ENCODE results near the gene SLC6A6. TPM values are rescaled to one million over a fixed set of nuclear protein-coding genes. Genes with fewer than 3 reads are reported as not detected.

Gene SLC6A6
- total RNA-seq, 1 experiment from 2014 or later, result 211 TPM

DNA sequence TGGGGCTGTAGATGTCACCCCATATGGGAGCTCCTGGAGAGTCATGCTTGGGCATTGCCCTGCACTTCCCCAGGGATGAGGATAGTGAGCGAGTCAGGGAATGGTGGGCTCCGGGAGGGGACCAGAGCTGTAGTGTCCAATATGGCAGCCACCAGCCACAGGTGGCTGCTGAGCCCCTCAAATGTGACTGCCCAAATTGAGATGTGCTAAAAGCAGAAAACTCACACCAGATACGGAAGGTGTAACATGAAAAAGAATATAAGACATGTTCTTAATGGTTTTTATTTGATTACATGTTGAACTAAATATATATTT is 106.1 kb downstream of the SLC6A6 start:
- peaks cover under 1% of the 10 kb centered on the region; the same call in 1 of the 2 replicates for H3K9me3 Mint-ChIP-seq
- H3K27ac Mint-ChIP-seq, result no peak overlapping the region

More for the DNA sequence above, 106.1 kb downstream of the SLC6A6 start:
- H3K4me3 Mint-ChIP-seq, result no peak overlapping the region
- ChIA-PET POLR2A (interaction anchor here (1.0 kb wide), 1 partner anchor 39 kb away, joined by 3 read pairs; no protein-coding TSS in a partner anchor), CTCF (interaction anchor here (0.6 to 2.5 kb wide), 22 partner anchors 9 to 1231 kb away, joined by 3 to 58 read pairs (median 6); no protein-coding TSS in a partner anchor)
- H3K36me3 Mint-ChIP-seq, result no peaks in the 10 kb centered on the region
- TF ChIP-seq MXD4 (CRISPR knock-in tag; IDR thresholded peaks at IDR 0.05; ENCODE audit: borderline replicate concordance) (no peak), NR3C1 (CRISPR knock-in tag; conservative IDR thresholded peaks at IDR 0.05; ENCODE audit: low read depth) (no peak), MYBL2 (CRISPR knock-in tag; IDR thresholded peaks at IDR 0.05) (no peak), FOXK1 (CRISPR knock-in tag; IDR thresholded peaks at IDR 0.05) (no peak), ATF1 (CRISPR knock-in tag; IDR thresholded peaks at IDR 0.05) (no peak), USF2 (CRISPR knock-in tag; IDR thresholded peaks at IDR 0.05) (no peak), ZNF232 (CRISPR knock-in tag; IDR thresholded peaks at IDR 0.05) (no peak), JAZF1 (CRISPR knock-in tag; IDR thresholded peaks at IDR 0.05) (no peak), CBFB (CRISPR knock-in tag; IDR thresholded peaks at IDR 0.05; ENCODE audit: low read depth) (no peak), TCF7 (CRISPR knock-in tag; IDR thresholded peaks at IDR 0.05; ENCODE audit: low read depth) (no peak), ZBTB21 (CRISPR knock-in tag; IDR thresholded peaks at IDR 0.05; ENCODE audit: borderline replicate concordance) (no peak), ZMAT4 (CRISPR knock-in tag; IDR thresholded peaks at IDR 0.05) (no peak), FOXJ3 (CRISPR knock-in tag; IDR thresholded peaks at IDR 0.05; ENCODE audit: borderline replicate concordance) (no peak), ZNF281 (CRISPR knock-in tag; IDR thresholded peaks at IDR 0.05) (no peak), E2F1 (CRISPR knock-in tag; IDR thresholded peaks at IDR 0.05) (no peak), HMGA2 (CRISPR knock-in tag; IDR thresholded peaks at IDR 0.05) (no peak)
- TF ChIP-seq, protein P1, sequence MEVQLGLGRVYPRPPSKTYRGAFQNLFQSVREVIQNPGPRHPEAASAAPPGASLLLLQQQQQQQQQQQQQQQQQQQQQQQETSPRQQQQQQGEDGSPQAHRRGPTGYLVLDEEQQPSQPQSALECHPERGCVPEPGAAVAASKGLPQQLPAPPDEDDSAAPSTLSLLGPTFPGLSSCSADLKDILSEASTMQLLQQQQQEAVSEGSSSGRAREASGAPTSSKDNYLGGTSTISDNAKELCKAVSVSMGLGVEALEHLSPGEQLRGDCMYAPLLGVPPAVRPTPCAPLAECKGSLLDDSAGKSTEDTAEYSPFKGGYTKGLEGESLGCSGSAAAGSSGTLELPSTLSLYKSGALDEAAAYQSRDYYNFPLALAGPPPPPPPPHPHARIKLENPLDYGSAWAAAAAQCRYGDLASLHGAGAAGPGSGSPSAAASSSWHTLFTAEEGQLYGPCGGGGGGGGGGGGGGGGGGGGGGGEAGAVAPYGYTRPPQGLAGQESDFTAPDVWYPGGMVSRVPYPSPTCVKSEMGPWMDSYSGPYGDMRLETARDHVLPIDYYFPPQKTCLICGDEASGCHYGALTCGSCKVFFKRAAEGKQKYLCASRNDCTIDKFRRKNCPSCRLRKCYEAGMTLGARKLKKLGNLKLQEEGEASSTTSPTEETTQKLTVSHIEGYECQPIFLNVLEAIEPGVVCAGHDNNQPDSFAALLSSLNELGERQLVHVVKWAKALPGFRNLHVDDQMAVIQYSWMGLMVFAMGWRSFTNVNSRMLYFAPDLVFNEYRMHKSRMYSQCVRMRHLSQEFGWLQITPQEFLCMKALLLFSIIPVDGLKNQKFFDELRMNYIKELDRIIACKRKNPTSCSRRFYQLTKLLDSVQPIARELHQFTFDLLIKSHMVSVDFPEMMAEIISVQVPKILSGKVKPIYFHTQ (CRISPR knock-in tag; IDR thresholded peaks at IDR 0.05), result no peak
- H3K27me3 Mint-ChIP-seq (ENCODE audit: low read depth), result no peaks in the 10 kb centered on the region; the same call in 1 of the 2 replicates
- ATAC-seq, result no peak
- no peak for DNase-seq (ENCODE audit: low spot score)
- H3K4me1 Mint-ChIP-seq, result peaks cover 9% of the 10 kb centered on the region; the same call in 1 of the 2 replicates
